OCI-LY7 (cell line): ENCODE results near the gene INPP5K. TPM values are rescaled to one million over a fixed set of nuclear protein-coding genes. Genes with fewer than 3 reads are reported as not detected.

Experiments used
- total RNA-seq, 2 experiments: library from RNA; depleted of rRNA in 1 of 2; stranded (reverse); fragments of >200 nt in 1 of 2; shearing (Covaris generic) in 1 of 2; gene quantifications; 2 replicates each; pipeline ENCODE4 v1.2.3, GENCODE V29; 2014 to 2022

Gene INPP5K
- total RNA-seq, 2 experiments from 2014 or later: 28.8 to 40.7 TPM

Other genes starting within 250 kb of the INPP5K start
- not detected in 2 replicates for gene BHLHA9, start 246.2 kb downstream of the INPP5K start, total RNA-seq (2014; rRNA removed; shearing (Covaris generic))
- not detected in 2 replicates for gene BHLHA9, start 246.2 kb downstream of the INPP5K start, total RNA-seq (2022)
- not detected in 2 replicates for gene TRARG1, start 236.9 kb downstream of the INPP5K start, total RNA-seq (2014; rRNA removed; shearing (Covaris generic))
- gene TRARG1, start 236.9 kb downstream of the INPP5K start, total RNA-seq (2022): not detected in 2 replicates
- 267 and 467 TPM in 2 replicates for gene YWHAE, start 116.4 kb downstream of the INPP5K start, total RNA-seq (2014; rRNA removed; shearing (Covaris generic))
- gene YWHAE, start 116.4 kb downstream of the INPP5K start, total RNA-seq (2022): 646 and 654 TPM in 2 replicates
- 30.5 and 32.0 TPM in 2 replicates for gene CRK, start 60.4 kb downstream of the INPP5K start, total RNA-seq (2014; rRNA removed; shearing (Covaris generic))
- gene CRK, start 60.4 kb downstream of the INPP5K start, total RNA-seq (2022): 30.4 TPM in 2 replicates
- gene MYO1C, start 23.9 kb downstream of the INPP5K start, total RNA-seq (2014; rRNA removed; shearing (Covaris generic)): 16.1 and 17.2 TPM in 2 replicates
- 70.5 and 74.4 TPM in 2 replicates for gene MYO1C, start 23.9 kb downstream of the INPP5K start, total RNA-seq (2022)
- gene PITPNA, start 46.2 kb upstream of the INPP5K start, total RNA-seq (2014; rRNA removed; shearing (Covaris generic)): 15.0 and 27.7 TPM in 2 replicates
- gene PITPNA, start 46.2 kb upstream of the INPP5K start, total RNA-seq (2022): 51.2 and 51.8 TPM in 2 replicates
- gene SLC43A2, start 112.2 kb upstream of the INPP5K start, total RNA-seq (2014; rRNA removed; shearing (Covaris generic)): 9.2 and 16.7 TPM in 2 replicates
- 16.6 and 17.1 TPM in 2 replicates for gene SLC43A2, start 112.2 kb upstream of the INPP5K start, total RNA-seq (2022)
- gene SCARF1, start 129.1 kb upstream of the INPP5K start, total RNA-seq (2014; rRNA removed; shearing (Covaris generic)): 0.19 and 0.31 TPM in 2 replicates
- 0.29 and 0.41 TPM in 2 replicates for gene SCARF1, start 129.1 kb upstream of the INPP5K start, total RNA-seq (2022)
- 0.82 and 3.2 TPM in 2 replicates for gene RILP, start 133.3 kb upstream of the INPP5K start, total RNA-seq (2014; rRNA removed; shearing (Covaris generic))
- 0.59 and 1.2 TPM in 2 replicates for gene RILP, start 133.3 kb upstream of the INPP5K start, total RNA-seq (2022)
- gene PRPF8, start 168.3 kb upstream of the INPP5K start, total RNA-seq (2014; rRNA removed; shearing (Covaris generic)): 108 and 162 TPM in 2 replicates
- gene PRPF8, start 168.3 kb upstream of the INPP5K start, total RNA-seq (2022): 404 and 427 TPM in 2 replicates
- not detected in 2 replicates for gene TLCD2, start 193.8 kb upstream of the INPP5K start, total RNA-seq (2014; rRNA removed; shearing (Covaris generic))
- gene TLCD2, start 193.8 kb upstream of the INPP5K start, total RNA-seq (2022): not detected in 2 replicates
- gene WDR81, start 208.1 kb upstream of the INPP5K start, total RNA-seq (2014; rRNA removed; shearing (Covaris generic)): 12.2 and 19.1 TPM in 2 replicates
- gene WDR81, start 208.1 kb upstream of the INPP5K start, total RNA-seq (2022): 23.5 and 24.4 TPM in 2 replicates
- gene SERPINF2, start 226.3 kb upstream of the INPP5K start, total RNA-seq (2014; rRNA removed; shearing (Covaris generic)): 0.38 and 0.93 TPM in 2 replicates
- 0.76 and 1.0 TPM in 2 replicates for gene SERPINF2, start 226.3 kb upstream of the INPP5K start, total RNA-seq (2022)
- gene SERPINF1, start 245.4 kb upstream of the INPP5K start, total RNA-seq (2014; rRNA removed; shearing (Covaris generic)): not detected in 2 replicates
- gene SERPINF1, start 245.4 kb upstream of the INPP5K start, total RNA-seq (2022): not detected in 2 replicates